NCI-H1048 (cell line): ENCODE measurements around the gene PSME3IP1.
"Not testable (repeated sequence)": the region's sequence is repeated elsewhere in the genome, so short reads cannot be mapped to it uniquely, and the experiment has no call there.

Experiments used
- DNase-seq: peaks from one replicate; lab custom pipeline; 2025; lab: John Stamatoyannopoulos, UW

PSME3IP1 gene, protein sequence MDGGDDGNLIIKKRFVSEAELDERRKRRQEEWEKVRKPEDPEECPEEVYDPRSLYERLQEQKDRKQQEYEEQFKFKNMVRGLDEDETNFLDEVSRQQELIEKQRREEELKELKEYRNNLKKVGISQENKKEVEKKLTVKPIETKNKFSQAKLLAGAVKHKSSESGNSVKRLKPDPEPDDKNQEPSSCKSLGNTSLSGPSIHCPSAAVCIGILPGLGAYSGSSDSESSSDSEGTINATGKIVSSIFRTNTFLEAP

DNA sequence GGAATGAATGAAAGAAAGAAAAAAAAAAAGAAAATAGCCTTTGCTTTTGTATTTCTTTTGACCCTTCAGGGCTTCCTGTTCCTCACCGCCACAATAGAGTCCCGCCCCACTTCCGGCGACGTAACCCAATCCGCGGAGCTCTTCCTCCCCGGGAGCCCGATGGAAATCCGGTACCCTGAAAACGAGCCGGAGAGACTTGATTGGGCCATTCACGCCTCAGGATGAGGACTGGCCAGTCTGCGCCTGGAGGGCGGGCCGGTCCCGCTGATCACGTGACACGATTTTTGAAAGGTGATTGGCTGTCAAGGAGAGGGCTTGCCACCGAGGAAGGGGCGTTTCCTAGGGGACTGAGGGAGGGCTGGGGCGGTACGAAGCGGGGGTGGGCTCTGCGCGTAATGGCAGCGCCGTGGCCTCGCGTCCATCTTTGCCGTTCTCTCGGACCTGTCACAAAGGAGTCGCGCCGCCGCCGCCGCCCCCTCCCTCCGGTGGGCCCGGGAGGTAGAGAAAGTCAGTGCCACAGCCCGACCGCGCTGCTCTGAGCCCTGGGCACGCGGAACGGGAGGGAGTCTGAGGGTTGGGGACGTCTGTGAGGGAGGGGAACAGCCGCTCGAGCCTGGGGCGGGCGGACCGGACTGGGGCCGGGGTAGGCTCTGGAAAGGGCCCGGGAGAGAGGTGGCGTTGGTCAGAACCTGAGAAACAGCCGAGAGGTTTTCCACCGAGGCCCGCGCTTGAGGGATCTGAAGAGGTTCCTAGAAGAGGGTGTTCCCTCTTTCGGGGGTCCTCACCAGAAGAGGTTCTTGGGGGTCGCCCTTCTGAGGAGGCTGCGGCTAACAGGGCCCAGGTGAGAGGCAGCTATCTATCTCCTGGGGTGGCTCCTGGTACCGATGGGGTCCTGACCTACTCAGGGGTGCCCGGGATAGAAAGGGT lies at the start of gene PSME3IP1, which contains the start of gene RSPRY1:
TSS of gene PSME3IP1 (minus strand) at position 95 of the 927 bp plus-strand sequence. CDS start 12,185 bp downstream, outside the sequence.
TSS of gene RSPRY1 (plus strand) at position 385 of the 927 bp plus-strand sequence. CDS start 18,330 bp downstream, outside the sequence.
- peak; percentile 88 for DNase-seq

DNA sequence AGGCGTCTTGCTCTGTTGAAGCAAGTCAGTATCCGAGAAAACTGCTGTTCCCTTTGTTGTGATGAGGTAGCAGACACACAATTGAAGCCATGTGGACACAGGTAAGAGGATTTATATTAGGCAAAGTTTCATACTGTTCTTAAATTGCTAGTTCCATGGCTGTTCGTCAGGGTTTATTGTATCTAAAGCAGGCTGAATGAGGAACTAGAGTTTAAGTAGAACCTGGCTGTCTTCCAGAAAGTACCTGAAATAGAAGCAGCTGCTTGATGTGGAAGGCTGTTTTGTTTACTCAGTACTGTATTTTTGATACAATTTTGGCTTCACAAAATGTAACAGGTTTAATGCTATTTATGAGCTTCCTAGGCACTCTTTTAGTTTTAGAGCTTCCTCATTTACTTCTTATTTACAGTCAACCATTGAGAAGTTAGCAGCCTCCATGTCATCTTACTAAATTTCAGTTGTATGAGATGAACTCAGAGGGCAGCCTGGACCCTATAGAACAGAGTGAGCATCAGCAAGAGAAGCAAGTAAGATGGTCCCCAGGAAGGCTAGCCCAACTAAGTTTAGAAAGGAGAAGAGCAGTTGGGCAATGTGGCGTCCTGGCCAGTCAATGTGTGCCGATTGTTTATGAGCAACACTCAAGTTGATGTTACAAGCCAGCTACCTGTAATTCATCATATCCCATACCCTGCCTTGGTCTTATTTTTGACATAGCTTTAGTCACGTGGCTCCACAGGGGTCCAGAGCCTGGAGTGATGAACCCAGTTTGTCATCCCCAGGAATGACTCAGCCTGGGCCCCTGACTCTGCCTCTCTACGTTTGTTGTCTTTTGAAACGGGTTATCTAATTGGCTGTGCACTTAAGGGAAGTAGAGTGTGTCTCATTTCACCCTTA lies 49.5 kb upstream of the PSME3IP1 start:
- DNase-seq = no peak

DNA sequence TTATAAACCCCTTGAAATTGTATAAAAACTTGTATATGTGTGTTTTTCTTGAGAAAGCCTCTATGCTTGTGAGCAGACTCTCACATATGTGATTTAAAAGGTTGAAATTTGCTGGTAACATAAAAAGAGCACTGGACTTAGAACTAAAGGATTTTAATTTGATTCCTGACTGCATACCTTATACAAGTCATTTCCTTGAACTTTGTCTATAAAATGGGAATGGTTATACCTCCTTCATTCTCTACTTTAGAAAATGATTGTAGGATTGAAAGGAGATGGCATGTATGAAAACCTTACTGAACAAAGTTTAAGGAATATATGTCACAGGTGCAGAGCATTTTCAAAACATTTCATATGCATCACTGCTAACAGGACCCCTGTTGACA lies 48.9 kb upstream of the PSME3IP1 start:
- no peak for DNase-seq

DNA sequence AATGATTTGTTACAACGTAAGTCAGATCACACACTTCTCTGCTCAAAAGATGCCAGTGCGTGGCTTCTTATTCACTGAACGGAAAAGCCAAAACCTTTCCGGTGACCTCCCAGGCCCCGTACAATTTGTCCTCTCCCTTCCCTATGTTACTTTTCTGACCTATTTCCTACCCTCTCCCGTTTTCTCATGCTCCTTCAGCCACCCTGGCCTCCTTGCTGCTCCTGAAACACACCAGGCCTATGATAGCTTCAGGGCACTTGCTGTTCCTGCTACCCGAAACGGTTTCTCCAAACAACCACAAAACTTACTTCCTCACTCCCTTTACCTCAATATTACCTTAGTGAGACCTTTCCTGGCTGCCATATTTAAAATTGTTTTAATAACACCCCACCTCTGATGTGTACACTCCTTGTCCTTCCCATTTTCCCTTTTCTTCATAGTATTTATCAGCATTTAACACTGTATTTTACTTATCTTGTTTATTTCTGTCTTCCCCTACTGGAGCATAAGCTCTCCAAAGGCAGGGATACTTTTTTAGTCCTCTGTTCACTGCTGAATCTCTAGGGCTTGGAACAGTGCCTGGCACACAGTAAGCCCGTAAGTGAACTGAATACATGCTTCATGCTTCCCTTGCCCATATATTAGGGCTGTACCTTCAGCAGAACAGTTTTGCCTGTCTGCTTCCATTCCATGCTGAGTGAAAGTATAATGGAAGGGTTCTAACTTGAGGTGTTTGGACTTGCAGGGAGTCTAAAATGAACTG lies 48.3 kb upstream of the PSME3IP1 start:
- no peak for DNase-seq

DNA sequence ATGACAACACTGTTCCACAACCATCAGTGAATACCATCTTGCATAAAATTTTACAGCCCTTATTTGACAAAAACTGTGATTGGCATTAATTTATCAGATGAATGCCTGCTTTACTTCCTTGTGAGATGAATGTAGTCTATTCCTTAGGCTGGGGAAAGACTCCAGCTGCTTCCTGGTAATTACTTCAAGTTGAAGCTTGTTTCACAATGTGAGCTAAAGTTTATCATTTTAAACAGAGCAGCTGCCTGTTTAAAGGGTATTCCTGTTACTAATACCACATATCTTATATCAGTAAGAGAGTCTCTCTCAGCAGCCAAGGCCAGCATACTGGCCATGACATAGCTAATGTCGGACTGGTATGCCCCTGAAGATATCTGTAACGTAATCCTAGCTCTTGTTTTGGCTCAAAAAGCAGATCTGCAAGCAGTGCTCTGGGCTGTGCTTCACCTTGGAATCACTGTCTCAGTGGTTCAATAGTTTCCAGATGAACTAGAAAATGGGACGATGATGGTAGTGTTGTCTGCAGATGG lies 46.0 kb upstream of the PSME3IP1 start:
- no peak for DNase-seq

DNA sequence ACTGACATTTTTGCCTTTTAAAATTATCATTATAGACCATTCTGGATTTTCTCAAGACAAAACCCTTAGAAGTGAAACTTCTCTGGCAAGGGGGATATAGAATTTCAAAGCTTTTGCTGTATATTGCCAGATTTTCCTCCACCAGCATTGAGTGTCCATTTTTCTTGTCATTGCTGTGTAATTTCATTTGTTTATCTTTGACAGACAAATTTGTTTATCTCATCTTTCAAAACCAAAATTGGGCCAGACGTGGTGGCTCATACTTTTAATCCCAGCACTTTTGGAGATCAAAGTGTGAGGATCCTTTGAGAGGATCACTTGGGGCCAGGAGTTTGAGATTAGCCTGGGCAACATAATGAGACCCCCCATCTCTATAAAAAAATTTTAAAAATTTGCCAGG lies 43.2 kb upstream of the PSME3IP1 start:
- no peak for DNase-seq

DNA sequence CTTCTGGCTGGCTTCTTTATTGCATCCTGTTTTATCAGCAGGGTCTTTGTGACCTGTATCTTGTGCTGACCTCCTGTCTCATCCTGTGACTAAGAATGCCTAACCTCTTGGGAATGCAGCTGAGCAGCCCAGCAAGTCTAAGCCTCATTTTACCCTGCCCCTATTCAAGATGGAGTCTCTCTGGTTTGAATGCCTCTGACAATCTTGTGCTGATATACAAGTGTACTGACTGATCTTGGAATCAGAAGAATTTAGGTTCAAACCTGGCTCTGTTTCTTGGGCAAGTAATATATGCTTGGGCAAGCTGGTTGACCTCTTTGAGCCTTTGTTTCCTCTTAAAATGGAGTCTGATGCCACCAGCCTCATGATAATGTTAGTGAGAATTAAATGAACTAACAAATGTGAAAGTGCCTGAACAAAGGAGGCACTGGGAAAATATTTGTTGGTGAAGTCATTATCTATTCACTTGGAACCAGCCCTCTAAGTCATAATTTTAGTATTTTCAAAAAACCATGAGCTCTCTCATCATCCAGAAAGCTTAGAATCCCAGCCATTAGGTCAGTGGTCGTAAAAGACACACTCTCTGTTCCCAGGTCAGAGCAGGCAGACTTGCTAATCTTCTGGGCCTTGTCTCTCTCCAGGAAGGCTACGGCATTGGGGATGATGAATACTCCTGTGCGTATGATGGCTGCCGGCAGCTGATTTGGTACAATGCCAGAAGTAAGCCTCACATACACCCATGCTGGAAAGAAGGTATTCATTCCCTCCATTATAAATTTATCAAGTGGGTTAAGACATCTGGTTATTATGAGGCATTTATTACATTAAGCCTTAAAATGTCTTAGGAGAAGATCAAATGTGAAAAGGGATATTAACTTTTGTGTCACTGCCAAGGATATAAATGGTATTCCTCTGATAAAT lies 41.1 kb upstream of the PSME3IP1 start:
- DNase-seq = no peak

DNA sequence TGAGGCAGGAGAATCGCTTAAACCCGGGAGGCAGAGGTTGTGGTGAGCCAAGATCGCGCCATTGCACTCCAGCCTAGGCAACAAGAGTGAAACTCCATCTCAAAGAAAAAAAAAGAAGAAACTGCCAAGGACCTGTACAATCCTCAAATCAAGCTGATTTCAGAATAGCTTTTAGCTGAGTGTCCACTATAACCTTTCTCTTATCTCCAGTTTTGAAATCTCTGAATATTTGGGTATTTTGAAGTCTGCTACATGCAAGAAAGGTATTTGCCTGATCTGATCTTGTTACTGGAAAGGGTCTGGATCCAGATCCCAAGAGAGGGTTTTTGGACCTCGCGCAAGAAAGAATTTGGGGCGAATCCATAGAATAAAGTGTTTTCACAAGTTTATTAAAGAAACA lies 40.1 kb upstream of the PSME3IP1 start:
- no peak for DNase-seq

DNA sequence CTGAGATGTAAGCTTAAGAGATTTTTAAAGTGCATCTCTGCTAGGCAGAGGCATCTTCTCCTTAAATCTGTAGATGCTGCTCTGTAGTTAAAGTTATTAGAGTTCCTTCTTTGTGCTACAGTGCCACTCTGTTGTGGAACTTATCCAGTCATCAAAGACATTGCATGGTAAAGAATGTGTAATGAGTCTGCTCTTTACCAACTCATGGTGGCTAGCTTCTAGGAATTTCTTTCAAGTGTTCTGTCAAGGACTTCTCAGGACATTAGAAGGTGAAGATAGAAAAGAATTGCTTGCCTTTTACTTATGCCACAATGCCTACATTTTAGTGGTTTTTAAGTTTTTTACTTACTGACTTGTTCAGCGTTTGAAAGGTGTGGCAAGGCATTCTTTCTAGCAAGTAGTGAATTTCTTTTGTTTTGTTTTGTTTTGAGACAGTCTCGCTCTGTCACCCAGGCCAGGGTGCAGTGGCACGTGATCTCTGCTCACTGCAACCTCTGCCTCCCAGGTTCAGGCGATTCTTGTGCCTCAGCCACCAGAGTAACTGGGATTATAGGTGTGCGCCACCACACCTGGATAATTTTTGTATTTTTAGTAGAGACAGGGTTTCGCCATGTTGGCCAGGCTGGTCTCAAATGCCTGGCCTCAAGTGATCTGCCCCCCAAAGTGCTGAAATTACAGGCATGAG lies 39.0 kb upstream of the PSME3IP1 start:
- DNase-seq = no peak

DNA sequence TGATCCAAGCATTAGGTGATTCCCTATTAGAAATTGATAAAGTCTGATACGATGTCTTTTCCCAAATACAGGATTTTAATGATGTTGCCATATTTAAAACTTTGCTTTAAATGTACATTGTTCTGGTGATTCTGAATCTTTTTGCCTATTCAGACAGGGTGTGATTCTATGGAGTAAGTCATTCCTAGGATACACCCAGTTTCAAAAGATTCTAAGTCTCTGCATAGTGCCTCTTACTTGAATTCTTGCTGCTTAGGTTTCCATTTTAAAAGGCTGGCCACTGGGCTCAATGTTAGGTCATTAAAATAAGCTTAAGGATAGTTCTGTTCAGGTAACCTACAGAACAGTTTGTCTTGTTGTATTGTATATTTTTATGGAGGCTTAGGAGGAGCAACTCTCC lies 37.2 kb upstream of the PSME3IP1 start:
- no peak for DNase-seq

DNA sequence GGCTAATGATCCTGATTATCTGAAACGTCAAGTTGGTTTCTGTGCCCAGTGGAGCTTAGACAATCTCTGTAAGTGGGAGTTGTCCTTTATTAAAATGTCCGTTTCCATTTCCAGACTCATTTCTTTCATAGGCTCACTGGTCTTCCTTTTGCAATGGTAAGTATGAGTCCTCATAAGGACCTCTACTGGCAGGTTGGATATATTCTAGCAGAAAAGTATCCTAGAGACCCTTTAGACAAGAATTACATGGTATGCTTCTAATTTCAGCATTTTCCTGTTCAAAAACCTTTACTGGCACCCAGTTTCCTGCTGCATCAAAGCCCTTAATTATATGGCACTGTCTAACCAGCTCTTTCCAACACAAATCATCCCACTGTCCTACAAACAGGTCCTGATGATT lies 31.1 kb upstream of the PSME3IP1 start:
- DNase-seq = no peak

DNA sequence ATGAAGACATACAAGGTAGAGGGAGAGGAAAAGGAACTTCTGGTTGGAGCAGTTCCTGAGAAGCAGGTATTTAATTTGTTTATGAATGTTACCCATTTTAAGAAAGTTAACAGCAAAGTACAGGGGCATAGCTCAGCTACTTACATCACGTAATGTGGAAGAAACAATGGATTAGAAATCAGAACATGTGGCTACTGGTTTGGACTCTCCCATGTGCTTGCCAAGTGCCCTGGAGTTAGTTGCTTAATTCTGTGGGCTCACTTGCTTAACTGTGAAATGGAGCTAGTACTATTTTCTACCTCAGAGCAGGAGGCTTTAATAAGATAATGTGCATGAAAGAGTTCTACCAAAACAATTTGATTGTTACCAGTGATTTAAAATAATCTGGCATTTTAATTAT lies 27.6 kb upstream of the PSME3IP1 start:
- no peak for DNase-seq

DNA sequence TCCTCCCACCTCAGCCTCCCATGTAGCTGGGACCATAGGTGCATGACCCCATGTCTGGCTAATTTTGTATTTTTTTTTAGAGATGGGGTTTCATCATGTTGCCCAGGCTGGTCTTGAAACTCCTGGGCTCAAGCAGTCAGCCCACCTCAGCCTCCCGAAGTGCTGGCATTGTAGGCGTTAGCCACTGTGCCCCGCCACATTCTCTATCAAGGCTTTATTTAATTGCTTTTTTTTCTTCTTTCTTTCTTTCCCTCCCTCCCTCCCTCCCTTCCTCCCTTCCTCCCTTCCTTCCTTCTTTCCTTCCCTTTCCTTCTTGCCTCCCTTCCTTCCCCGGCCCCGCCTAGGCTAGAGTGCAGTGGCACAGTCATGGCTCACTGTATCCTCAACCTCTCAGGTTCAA lies 23.9 kb upstream of the PSME3IP1 start:
- DNase-seq = no peak

DNA sequence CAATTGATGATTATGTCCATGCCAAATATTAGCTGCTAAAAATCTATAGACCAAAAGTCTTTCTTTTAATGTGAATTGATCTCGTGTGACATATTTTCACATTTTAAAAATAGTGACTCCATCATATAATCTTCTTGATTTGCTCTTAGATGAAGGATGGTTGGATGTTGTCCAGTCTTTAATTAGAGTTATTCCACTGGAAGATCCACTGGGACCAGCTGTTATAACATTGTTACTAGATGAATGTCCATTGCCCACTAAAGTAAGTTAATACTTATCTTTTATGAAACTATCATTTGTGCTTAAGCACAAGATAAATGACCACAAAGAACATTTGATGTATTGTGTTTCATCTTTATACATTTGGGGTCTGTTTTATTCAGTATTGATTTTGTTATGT lies 23.1 kb upstream of the PSME3IP1 start:
- no peak for DNase-seq

DNA sequence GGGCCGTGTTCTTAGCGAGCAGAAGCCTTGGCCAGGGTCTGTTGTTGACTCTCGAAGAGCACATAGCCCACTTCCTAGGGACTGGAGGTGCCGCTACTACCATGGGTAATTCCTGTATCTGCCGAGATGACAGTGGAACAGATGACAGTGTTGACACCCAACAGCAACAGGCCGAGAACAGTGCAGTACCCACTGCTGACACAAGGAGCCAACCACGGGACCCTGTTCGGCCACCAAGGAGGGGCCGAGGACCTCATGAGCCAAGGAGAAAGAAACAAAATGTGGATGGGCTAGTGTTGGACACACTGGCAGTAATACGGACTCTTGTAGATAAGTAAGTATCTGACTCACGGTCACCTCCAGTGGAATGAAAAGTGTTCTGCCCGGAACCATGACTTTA lies 18.8 kb upstream of the PSME3IP1 start:
- DNase-seq = no peak

DNA sequence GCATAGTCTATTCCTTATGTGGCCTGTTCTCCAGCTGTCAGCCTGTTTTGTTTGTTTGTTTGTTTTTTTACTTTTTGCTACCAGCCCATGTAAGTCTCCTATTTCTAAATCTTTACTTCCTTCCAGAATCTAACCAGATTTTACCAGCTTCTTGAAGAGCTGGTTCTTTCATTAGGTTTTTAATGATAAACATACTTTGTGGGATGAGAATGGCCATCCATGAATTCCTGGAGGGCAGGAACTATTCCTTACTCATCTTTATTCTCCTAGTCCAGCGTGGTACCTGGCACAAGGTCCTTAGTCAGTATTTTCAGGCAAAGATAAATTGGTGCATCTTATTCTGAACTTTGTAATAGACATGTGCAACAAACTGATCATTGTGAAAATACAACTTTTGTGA lies 17.6 kb upstream of the PSME3IP1 start:
- no peak for DNase-seq

DNA sequence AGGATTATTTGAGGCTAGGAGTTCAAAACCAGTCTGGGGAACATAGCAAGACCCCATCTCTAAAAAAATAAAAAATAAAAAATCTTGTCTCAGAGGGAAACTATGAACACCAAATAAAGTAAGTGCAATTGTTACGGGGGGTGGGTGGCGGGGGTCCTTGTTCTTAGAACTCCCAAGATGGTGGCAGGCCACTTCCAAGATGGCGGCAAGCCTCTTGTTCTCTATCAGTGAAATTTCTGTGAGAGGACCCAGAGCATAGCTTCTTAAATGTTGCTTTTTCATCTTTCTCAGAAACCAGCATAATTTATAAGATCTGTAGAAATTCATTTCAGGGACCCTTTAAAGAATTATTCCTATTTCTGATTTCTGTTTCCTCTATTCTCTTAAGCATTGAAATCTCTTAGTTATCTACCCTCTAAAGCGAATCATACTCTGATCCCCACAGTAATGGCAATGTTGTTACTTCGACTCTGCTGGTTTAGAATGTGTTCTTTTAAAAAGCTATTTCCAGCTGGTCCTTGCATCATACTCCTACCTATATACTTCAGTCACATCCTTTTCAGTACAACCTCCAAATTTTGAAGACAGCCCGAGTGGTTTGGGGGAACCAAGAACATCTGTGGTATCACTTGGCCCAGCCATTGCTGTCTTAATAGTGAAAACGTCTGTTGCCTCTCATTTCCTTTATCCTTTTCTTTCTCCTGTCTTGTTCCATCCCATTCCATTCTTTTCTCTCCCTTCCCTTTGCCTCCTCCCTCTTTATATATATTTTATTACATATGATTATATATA lies 16.5 kb upstream of the PSME3IP1 start:
- DNase-seq = no peak

DNA sequence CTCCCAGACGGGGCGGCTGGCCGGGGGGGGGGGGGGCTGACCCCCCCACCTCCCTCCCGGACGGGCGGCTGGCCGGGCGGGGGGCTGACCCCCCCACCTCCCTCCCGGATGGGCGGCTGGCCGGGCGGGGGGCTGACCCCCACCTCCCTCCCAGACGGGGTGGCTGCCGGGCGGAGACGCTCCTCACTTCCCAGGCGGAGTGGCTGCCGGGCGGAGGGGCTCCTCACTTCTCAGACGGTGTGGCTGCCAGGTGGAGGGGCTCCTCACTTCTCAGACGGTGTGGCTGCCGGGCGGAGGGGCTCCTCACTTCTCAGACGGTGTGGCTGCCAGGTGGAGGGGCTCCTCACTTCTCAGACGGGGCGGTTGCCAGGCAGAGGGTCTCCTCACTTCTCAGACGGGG lies 15.1 kb upstream of the PSME3IP1 start:
- not testable (repeated sequence) for DNase-seq

DNA sequence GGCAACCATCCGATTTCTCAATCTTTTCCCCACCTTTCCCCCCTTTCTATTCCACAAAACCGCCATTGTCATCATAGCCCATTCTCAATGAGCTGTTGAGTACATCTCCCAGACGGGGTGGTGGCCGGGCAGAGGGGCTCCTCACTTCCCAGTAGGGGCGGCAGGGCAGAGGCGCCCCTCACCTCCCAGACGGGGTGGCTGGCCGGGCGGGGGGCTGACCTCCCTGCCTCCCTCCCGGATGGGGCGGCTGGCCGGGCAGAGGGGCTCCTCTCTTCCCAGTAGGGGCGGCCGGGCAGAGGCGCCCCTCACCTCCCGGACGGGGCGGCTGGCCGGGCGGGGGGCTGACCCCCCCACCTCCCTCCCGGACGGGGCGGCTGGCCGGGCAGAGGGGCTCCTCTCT lies 14.5 kb upstream of the PSME3IP1 start:
- not testable (repeated sequence) for DNase-seq
